Activated CD4-positive, alpha-beta memory T cell treated with anti-CD3 and anti-CD28 coated beads, Interleukin-2, amount 10 ng/mL, durations not matched to agents 7 days and 5 days (primary cell): ENCODE results near the gene SLC35A2. TPM values are rescaled to one million over a fixed set of nuclear protein-coding genes. Genes with fewer than 3 reads are reported as not detected.

Experiments
- CTCF ChIA-PET: fragments of 350-600 bp; sonication (Branson Sonifier 250); formaldehyde crosslinking; loops from one replicate; lab custom pipeline; 2021; ENCODE audit warnings: antibody characterized with exemption, inconsistent platforms; lab: Charles Lee
- POLR2A ChIA-PET: fragments of 350-600 bp; sonication (Branson Sonifier 250); formaldehyde crosslinking; loops from one replicate; lab custom pipeline; 2021; ENCODE audit warnings: antibody characterized with exemption; lab: Charles Lee
- DNase-seq: peaks from one replicate; pipeline ENCODE4 v3.0.0-alpha.2; 2020
- H3K27ac Mint-ChIP-seq: one replicate; pipeline ENCODE4 v1.8.0; 2021; ENCODE audit warnings: mild to moderate bottlenecking, mixed read lengths
- H3K27me3 Mint-ChIP-seq: one replicate; pipeline ENCODE4 v1.8.0; 2021; ENCODE audit warnings: mixed read lengths
- H3K36me3 Mint-ChIP-seq: one replicate; pipeline ENCODE4 v1.8.0; 2021; ENCODE audit warnings: low read depth, mixed read lengths
- H3K4me1 Mint-ChIP-seq: one replicate; pipeline ENCODE4 v1.8.0; 2021; ENCODE audit warnings: mixed read lengths
- H3K4me3 Mint-ChIP-seq: one replicate; pipeline ENCODE4 v1.8.0; 2021; ENCODE audit warnings: mild to moderate bottlenecking, mixed read lengths
- H3K9me3 Mint-ChIP-seq: one replicate; pipeline ENCODE4 v1.8.0; 2021; ENCODE audit warnings: mixed read lengths
- total RNA-seq, 2 experiments: library from RNA; stranded (reverse); gene quantifications; one replicate each; pipeline ENCODE4 v1.2.3, GENCODE V29; 2021

The SLC35A2 gene
- 10 to 100 TPM; 17.9 to 18.3 TPM for total RNA-seq

GRCh38 chrX:48911412-48912182 is at the start of gene SLC35A2:
Gene SLC35A2 (minus strand): TSS chrX:48911646. CDS start chrX:48911636, 10 bp downstream.
- H3K27me3 Mint-ChIP-seq = no peaks in the 10 kb centered on the region
- no peaks in the 10 kb centered on the region for H3K9me3 Mint-ChIP-seq
- peak within 1 kb of the TSS; percentile 92 for H3K27ac Mint-ChIP-seq
- peak within 1 kb of the TSS; percentile 95 for H3K4me3 Mint-ChIP-seq
- H3K4me1 Mint-ChIP-seq = peaks cover 48% of the 10 kb centered on the region
- ChIA-PET POLR2A (interaction anchor here (1.0 to 13.8 kb wide), 13 partner anchors 7 to 263 kb away, joined by 3 to 415 read pairs (median 7); partner anchors contain the start of genes OTUD5, PQBP1 and TIMM17B), CTCF (interaction anchor here (0.9 to 2.2 kb wide), 7 partner anchors 14 to 263 kb away, joined by 3 to 11 read pairs (median 5); partner anchors contain the start of genes PQBP1 and TIMM17B)
- peak; percentile 90 for DNase-seq
- H3K36me3 Mint-ChIP-seq = peaks cover 56% of the 10 kb centered on the region

GRCh38 chrX:48960291-48960690 is 48.8 kb upstream of the SLC35A2 start:
- DNase-seq = no peak
- CTCF ChIA-PET = interaction anchor here (0.6 kb wide), 1 partner anchor 42 kb away, joined by 5 read pairs; the partner anchor contains the start of gene GRIPAP1
- no peaks in the 10 kb centered on the region for H3K27me3 Mint-ChIP-seq

GRCh38 chrX:48958635-48959094 is 47.2 kb upstream of the SLC35A2 start:
- CTCF ChIA-PET = interaction anchor here (0.7 to 1.8 kb wide), 10 partner anchors 18 to 419 kb away, joined by 3 to 9 read pairs (median 4); partner anchors contain the start of genes GRIPAP1, TBC1D25 and TFE3
- peaks cover 43% of the 10 kb centered on the region for H3K4me1 Mint-ChIP-seq
- POLR2A ChIA-PET = interaction anchor here (0.9 to 6.8 kb wide), 18 partner anchors 9 to 282 kb away, joined by 3 to 125 read pairs (median 6); partner anchors contain the start of genes GRIPAP1, KCND1, PQBP1 and SLC35A2
- H3K27ac Mint-ChIP-seq = peak overlapping the region; percentile 100
- no peaks in the 10 kb centered on the region for H3K27me3 Mint-ChIP-seq
- peaks cover 22% of the 10 kb centered on the region for H3K36me3 Mint-ChIP-seq
- no peaks in the 10 kb centered on the region for H3K9me3 Mint-ChIP-seq
- H3K4me3 Mint-ChIP-seq = peak overlapping the region; percentile 98
- DNase-seq = peak; percentile 31

More at GRCh38 chrX:48960291-48960690, 48.8 kb upstream of the SLC35A2 start:
- Mint-ChIP-seq H3K9me3 (no peaks in the 10 kb centered on the region), H3K27ac (no peak overlapping the region), H3K4me1 (peaks cover 29% of the 10 kb centered on the region), H3K4me3 (peak overlapping the region; percentile 36), H3K36me3 (peaks cover 12% of the 10 kb centered on the region)
- POLR2A ChIA-PET = interaction anchor here (1.4 to 6.8 kb wide), 3 partner anchors 18 to 160 kb away, joined by 3 to 125 read pairs (median 21); partner anchors contain the start of gene TFE3

- CTCF ChIA-PET = interaction anchor here (0.7 to 1.8 kb wide), 10 partner anchors 17 to 418 kb away, joined by 3 to 9 read pairs (median 4); partner anchors contain the start of genes GRIPAP1, TBC1D25 and TFE3
- Mint-ChIP-seq H3K27ac (peak overlapping the region; percentile 100), H3K4me3 (peak overlapping the region; percentile 98), H3K9me3 (no peaks in the 10 kb centered on the region), H3K36me3 (peaks cover 22% of the 10 kb centered on the region), H3K27me3 (no peaks in the 10 kb centered on the region), H3K4me1 (peaks cover 49% of the 10 kb centered on the region)
- DNase-seq = peak; percentile 94
- POLR2A ChIA-PET = interaction anchor here (0.7 to 6.8 kb wide), 17 partner anchors 11 to 318 kb away, joined by 3 to 125 read pairs (median 6); partner anchors contain the start of genes GRIPAP1, KCND1, PQBP1 and SLC35A2
Measured at GRCh38 chrX:48957827-48958634, 46.6 kb upstream of the SLC35A2 start.

- DNase-seq = no peak
- Mint-ChIP-seq H3K4me3 (peak within 1 kb of the TSS; percentile 98), H3K27ac (peak within 1 kb of the TSS; percentile 100)
Measured at GRCh38 chrX:48957477-48957826, 46.0 kb upstream of the SLC35A2 start, which contains the start of gene OTUD5. Gene OTUD5 (minus strand): TSS chrX:48957607. CDS start chrX:48957570, 37 bp downstream.

GRCh38 chrX:48956728-48957414 is 45.4 kb upstream of the SLC35A2 start:
- Mint-ChIP-seq H3K9me3 (no peaks in the 10 kb centered on the region), H3K4me1 (peaks cover 60% of the 10 kb centered on the region), H3K27me3 (no peaks in the 10 kb centered on the region), H3K36me3 (peaks cover 27% of the 10 kb centered on the region), H3K4me3 (peak overlapping the region; percentile 78), H3K27ac (peak overlapping the region; percentile 78)
- CTCF ChIA-PET = interaction anchor here (0.7 to 3.0 kb wide), 2 partner anchors 11 to 261 kb away, joined by 3 to 9 read pairs; no protein-coding TSS in a partner anchor
- POLR2A ChIA-PET = interaction anchor here (0.8 to 6.8 kb wide), 9 partner anchors 15 to 155 kb away, joined by 3 to 125 read pairs (median 10); partner anchors contain the start of genes HDAC6, SLC35A2 and TFE3
- DNase-seq = peak; percentile 53

More at GRCh38 chrX:48957477-48957826, 46.0 kb upstream of the SLC35A2 start, which contains the start of gene OTUD5:
- Mint-ChIP-seq H3K4me1 (peaks cover 55% of the 10 kb centered on the region), H3K9me3 (no peaks in the 10 kb centered on the region), H3K36me3 (peaks cover 22% of the 10 kb centered on the region), H3K27me3 (no peaks in the 10 kb centered on the region)
- ChIA-PET POLR2A (interaction anchor here (1.0 to 6.8 kb wide), 13 partner anchors 12 to 319 kb away, joined by 3 to 125 read pairs (median 8); partner anchors contain the start of genes GRIPAP1, HDAC6, PQBP1 and SLC35A2), CTCF (interaction anchor here (1.3 kb wide), 1 partner anchor 206 kb away, joined by 4 read pairs; no protein-coding TSS in a partner anchor)

- ChIA-PET POLR2A (interaction anchor here (2.8 kb wide), 1 partner anchor 9 kb away, joined by 15 read pairs; no protein-coding TSS in a partner anchor), CTCF (interaction anchor here (1.5 kb wide), 1 partner anchor 12 kb away, joined by 5 read pairs; no protein-coding TSS in a partner anchor)
- Mint-ChIP-seq H3K36me3 (peaks cover 16% of the 10 kb centered on the region), H3K27me3 (no peaks in the 10 kb centered on the region), H3K27ac (no peak overlapping the region), H3K4me1 (peaks cover 49% of the 10 kb centered on the region), H3K9me3 (no peaks in the 10 kb centered on the region), H3K4me3 (no peak overlapping the region)
- no peak for DNase-seq
Measured at GRCh38 chrX:48948589-48948988, 37.1 kb upstream of the SLC35A2 start.

- ChIA-PET CTCF (interaction anchor here (0.7 to 2.7 kb wide), 12 partner anchors 9 to 371 kb away, joined by 3 to 11 read pairs (median 5); partner anchors contain the start of genes PIM2, PQBP1, RBM3 and SLC35A2), POLR2A (interaction anchor here (0.9 to 12.8 kb wide), 3 partner anchors 8 to 30 kb away, joined by 3 to 415 read pairs (median 125); partner anchors contain the start of genes OTUD5, PIM2 and SLC35A2)
- no peak overlapping the region for H3K4me3 Mint-ChIP-seq
- H3K27me3 Mint-ChIP-seq = no peaks in the 10 kb centered on the region
- H3K27ac Mint-ChIP-seq = peak overlapping the region; percentile 68
- peak; percentile 59 for DNase-seq
- peaks cover 57% of the 10 kb centered on the region for H3K4me1 Mint-ChIP-seq
- H3K9me3 Mint-ChIP-seq = no peaks in the 10 kb centered on the region
- H3K36me3 Mint-ChIP-seq = peaks cover 29% of the 10 kb centered on the region
Measured at GRCh38 chrX:48945517-48946348, 34.3 kb upstream of the SLC35A2 start.

GRCh38 chrX:48942895-48943294 is 31.4 kb upstream of the SLC35A2 start:
- Mint-ChIP-seq H3K4me3 (peak overlapping the region; percentile 46), H3K27me3 (no peaks in the 10 kb centered on the region), H3K9me3 (no peaks in the 10 kb centered on the region), H3K36me3 (peaks cover 27% of the 10 kb centered on the region), H3K4me1 (peaks cover 80% of the 10 kb centered on the region), H3K27ac (peak overlapping the region; percentile 91)
- DNase-seq = no peak
- ChIA-PET CTCF (interaction anchor here (0.9 to 1.4 kb wide), 3 partner anchors 10 to 294 kb away, joined by 3 to 4 read pairs (median 4); no protein-coding TSS in a partner anchor), POLR2A (interaction anchor here (1.6 to 12.8 kb wide), 4 partner anchors 10 to 141 kb away, joined by 3 to 415 read pairs (median 66); partner anchors contain the start of genes HDAC6, OTUD5, PIM2 and SLC35A2)

GRCh38 chrX:48940404-48940955 is 29.0 kb upstream of the SLC35A2 start:
- H3K9me3 Mint-ChIP-seq = no peaks in the 10 kb centered on the region
- CTCF ChIA-PET = interaction anchor here (0.8 to 2.4 kb wide), 6 partner anchors 13 to 29 kb away, joined by 3 to 10 read pairs (median 4); partner anchors contain the start of gene SLC35A2
- H3K4me3 Mint-ChIP-seq = peak overlapping the region; percentile 70
- peaks cover 42% of the 10 kb centered on the region for H3K36me3 Mint-ChIP-seq
- no peaks in the 10 kb centered on the region for H3K27me3 Mint-ChIP-seq
- DNase-seq = peak; percentile 40
- H3K4me1 Mint-ChIP-seq = peaks cover 85% of the 10 kb centered on the region
- POLR2A ChIA-PET = interaction anchor here (1.1 to 12.8 kb wide), 11 partner anchors 9 to 328 kb away, joined by 3 to 415 read pairs (median 6); partner anchors contain the start of genes GRIPAP1, OTUD5, PIM2 and PQBP1
- peak overlapping the region; percentile 99 for H3K27ac Mint-ChIP-seq
